H9 (cell line): ENCODE data around the gene ZNF747. TPM values are rescaled to one million over a fixed set of nuclear protein-coding genes. Genes with fewer than 3 reads are reported as not detected.
A peak's percentile ranks its signal among the peaks of the same experiment; 100 is the strongest.

ENCODE experiments used
- DNase-seq: peaks from one replicate; pipeline ENCODE4 v3.0.0-alpha.2; 2017
- H2AFZ ChIP-seq: one replicate; pipeline ENCODE4 v1.6.1; 2013; ENCODE audit warnings: mild to moderate bottlenecking, low read length, control low read depth, moderate library complexity
- H2AK5ac ChIP-seq: 2 replicates; pipeline ENCODE4 v1.6.1; 2013; ENCODE audit warnings: low read length, control low read depth, mixed read lengths; ENCODE audit not compliant: insufficient read length
- H2BK120ac ChIP-seq: one replicate; pipeline ENCODE4 v1.6.1; 2013; ENCODE audit warnings: low read depth, mild to moderate bottlenecking, low read length, control low read depth, inconsistent platforms; ENCODE audit not compliant: poor library complexity, severe bottlenecking
- H2BK12ac ChIP-seq: 2 replicates; pipeline ENCODE4 v1.6.1; 2013; ENCODE audit warnings: low read length, control low read depth, mixed read lengths, low read depth; ENCODE audit not compliant: insufficient read length
- H2BK15ac ChIP-seq: 2 replicates; pipeline ENCODE4 v1.6.1; 2013; ENCODE audit warnings: low read depth, low read length, control low read depth
- H2BK20ac ChIP-seq: one replicate; pipeline ENCODE4 v1.6.1; 2013; ENCODE audit warnings: low read depth, mild to moderate bottlenecking, low read length, control low read depth, inconsistent platforms; ENCODE audit not compliant: poor library complexity, severe bottlenecking
- H2BK5ac ChIP-seq: 2 replicates; pipeline ENCODE4 v1.6.1; 2013; ENCODE audit warnings: low read length, control low read depth, mixed read lengths; ENCODE audit not compliant: insufficient read length
- H3K14ac ChIP-seq: 2 replicates; pipeline ENCODE4 v1.6.1; 2013; ENCODE audit warnings: low read length, control low read depth; ENCODE audit not compliant: insufficient read depth
- H3K18ac ChIP-seq: 2 replicates; pipeline ENCODE4 v1.6.1; 2013; ENCODE audit warnings: low read depth, mild to moderate bottlenecking, mixed read lengths, low read length, control low read depth; ENCODE audit not compliant: insufficient read length
- H3K23ac ChIP-seq: 2 replicates; pipeline ENCODE4 v1.6.1; 2013; ENCODE audit warnings: low read length, control low read depth, mixed read lengths, low read depth; ENCODE audit not compliant: insufficient read length
- H3K23me2 ChIP-seq: 2 replicates; pipeline ENCODE4 v1.6.1; 2013; ENCODE audit warnings: low read depth, mild to moderate bottlenecking, mixed read lengths, low read length, control low read depth; ENCODE audit not compliant: insufficient read length, poor library complexity, severe bottlenecking
- H3K27ac ChIP-seq: 2 replicates; pipeline ENCODE4 v1.5.1; 2013; ENCODE audit warnings: low read length, control low read depth, mixed read lengths, low read depth; ENCODE audit not compliant: insufficient read length
- H3K27me3 ChIP-seq: 2 replicates; pipeline ENCODE4 v1.6.1; 2013; ENCODE audit warnings: low read length, control low read depth, inconsistent platforms; ENCODE audit not compliant: insufficient read depth
- H3K4ac ChIP-seq: 2 replicates; pipeline ENCODE4 v1.6.1; 2013; ENCODE audit warnings: low read depth, mild to moderate bottlenecking, control low read depth, inconsistent platforms, low read length, moderate library complexity
- H3K4me1 ChIP-seq: 2 replicates; pipeline ENCODE4 v1.6.1; 2013; ENCODE audit warnings: low read length, control low read depth, inconsistent platforms; ENCODE audit not compliant: insufficient read depth
- H3K4me2 ChIP-seq: 2 replicates; pipeline ENCODE4 v1.6.1; 2013; ENCODE audit warnings: low read length, control low read depth, mixed read lengths; ENCODE audit not compliant: insufficient read length, insufficient read depth
- H3K56ac ChIP-seq: 2 replicates; pipeline ENCODE4 v1.6.1; 2013; ENCODE audit warnings: low read depth, mild to moderate bottlenecking, mixed read lengths, low read length, control low read depth; ENCODE audit not compliant: insufficient read length
- H3K79me1 ChIP-seq: 2 replicates; pipeline ENCODE4 v1.6.1; 2013; ENCODE audit warnings: low read depth, mild to moderate bottlenecking, moderate library complexity, low read length, control low read depth, inconsistent platforms; ENCODE audit not compliant: insufficient read depth, poor library complexity, severe bottlenecking
- H3K79me2 ChIP-seq: 2 replicates; pipeline ENCODE4 v1.6.1; 2013; ENCODE audit warnings: low read length, control low read depth, inconsistent platforms; ENCODE audit not compliant: insufficient read depth
- H3K9ac ChIP-seq: 2 replicates; pipeline ENCODE4 v1.6.1; 2013; ENCODE audit warnings: low read length, control low read depth, mixed read lengths; ENCODE audit not compliant: insufficient read length; ENCODE audit errors: extremely low read depth
- H3K9me3 ChIP-seq: one replicate; pipeline ENCODE4 v1.6.1; 2013; ENCODE audit warnings: low read depth, low read length, inconsistent platforms; ENCODE audit not compliant: control insufficient read depth
- H3T11ph ChIP-seq: one replicate; pipeline ENCODE4 v1.6.1; 2013; ENCODE audit warnings: mild to moderate bottlenecking, low read length, control low read depth, inconsistent platforms
- H4K20me1 ChIP-seq: one replicate; pipeline ENCODE4 v1.6.1; 2013; ENCODE audit not compliant: control insufficient read depth, insufficient read length, insufficient read depth
- H4K5ac ChIP-seq: 2 replicates; pipeline ENCODE4 v1.6.1; 2013; ENCODE audit warnings: low read depth, mild to moderate bottlenecking, mixed read lengths, low read length, control low read depth; ENCODE audit not compliant: insufficient read length
- H4K8ac ChIP-seq: replicated peaks from 2 replicates; pipeline ENCODE4 v1.6.1; 2013; ENCODE audit warnings: low read length, control low read depth, mixed read lengths, low read depth; ENCODE audit not compliant: insufficient read length
- H4K91ac ChIP-seq: 2 replicates; pipeline ENCODE4 v1.6.1; 2013; ENCODE audit warnings: low read depth, mild to moderate bottlenecking, moderate library complexity, mixed read lengths, low read length, control low read depth; ENCODE audit not compliant: insufficient read length
- H3K27ac Mint-ChIP-seq, 3 experiments: 2 replicates in 2 of 3; 3 replicates in 1 of 3; pipeline ENCODE4 v1.8.0; 2020 to 2021; ENCODE audit warnings: mixed read lengths in 3 of 3, mild to moderate bottlenecking in 1 of 3, moderate library complexity in 1 of 3
- H3K27me3 Mint-ChIP-seq: 2 replicates; pipeline ENCODE4 v1.8.0; 2021; ENCODE audit warnings: low read depth, mild to moderate bottlenecking, moderate library complexity, mixed read lengths
- H3K36me3 Mint-ChIP-seq, 3 experiments: 2 replicates in 2 of 3; 3 replicates in 1 of 3; pipeline ENCODE4 v1.8.0; 2020 to 2021; ENCODE audit warnings: low read depth in 3 of 3, mixed read lengths in 3 of 3; ENCODE audit not compliant: insufficient read depth in 1 of 3
- H3K4me1 Mint-ChIP-seq, 2 experiments: 2 replicates each; pipeline ENCODE4 v1.8.0; 2020; ENCODE audit warnings: mixed read lengths in 2 of 2
- H3K4me3 Mint-ChIP-seq, 2 experiments: 2 replicates in 1 of 2; 3 replicates in 1 of 2; pipeline ENCODE4 v1.8.0; 2020 to 2021; ENCODE audit warnings: mild to moderate bottlenecking in 2 of 2, mixed read lengths in 2 of 2, moderate library complexity in 1 of 2
- H3K9me3 Mint-ChIP-seq, 2 experiments: 2 replicates in 1 of 2; 3 replicates in 1 of 2; pipeline ENCODE4 v1.8.0; 2020; ENCODE audit warnings: mild to moderate bottlenecking in 2 of 2, mixed read lengths in 2 of 2, moderate library complexity in 1 of 2
- CTCF ChIP-seq: fragments of 200-600 bp; sonication (generic); conservative IDR thresholded peaks from 3 replicates; pipeline ENCODE4 v1.8.0; 2021; ENCODE audit warnings: antibody characterized with exemption, mild to moderate bottlenecking
- WGBS: extraction: QIAGEN DNeasy Blood & Tissue Kit; methylation state at CpG from one replicate; pipeline ENCODE4 v1.1.7; 2013; ENCODE audit warnings: missing lambda C conversion rate, low lambda C conversion rate, mixed read lengths; ENCODE audit not compliant: insufficient read length; ENCODE audit errors: extremely low coverage; 5-methylcytosine and 5-hydroxymethylcytosine counted together
- total RNA-seq: library from RNA; stranded (reverse); gene quantifications from 2 replicates; pipeline ENCODE4 v1.2.1, GENCODE V29; 2021

ZNF747 gene
- total RNA-seq, 1 experiment from 2014 or later, result 18.4 TPM

- no peak overlapping the region for H4K8ac ChIP-seq
- no peak overlapping the region for H2AK5ac ChIP-seq
- peak overlapping the region; percentile 56 for H3K9ac ChIP-seq
- H3K4me1 ChIP-seq, result no peaks in the 10 kb centered on the region; the same call in 1 of the 2 replicates
- WGBS, result no CpG with 5 or more reads among the region's 29 CpGs
- H2BK120ac ChIP-seq, result no peak overlapping the region
- H2BK15ac ChIP-seq, result no peak overlapping the region
- H3K9me3 Mint-ChIP-seq, result no peaks in the 10 kb centered on the region; a peak in 1 of 5 replicates
- peaks cover 25 to 27% of the 10 kb centered on the region in 2 experiments for H3K4me1 Mint-ChIP-seq
- H2AFZ ChIP-seq, result no peak overlapping the region
- H3K23ac ChIP-seq, result no peak overlapping the region
- no peak overlapping the region for H3T11ph ChIP-seq
- H3K18ac ChIP-seq, result peak overlapping the region; percentile 51
- no peaks in the 10 kb centered on the region for H3K27me3 ChIP-seq
- no peaks in the 10 kb centered on the region for H3K79me2 ChIP-seq
- DNase-seq, result no peak
- H3K4ac ChIP-seq, result no peak overlapping the region
- peak overlapping the region; percentile 77 to 89 for H3K4me3 Mint-ChIP-seq
- no peak for TF ChIP-seq CTCF
- H3K23me2 ChIP-seq, result peaks cover 23% of the 10 kb centered on the region
- H3K4me2 ChIP-seq, result peak overlapping the region; percentile 61
- no peaks in the 10 kb centered on the region for H3K9me3 ChIP-seq
- no peak overlapping the region for H3K27ac ChIP-seq
- H3K14ac ChIP-seq, result peak overlapping the region; percentile 44; the same call in 1 of the 2 replicates
- H3K27me3 Mint-ChIP-seq, result no peaks in the 10 kb centered on the region
- no peak overlapping the region for H2BK5ac ChIP-seq
- no peaks in the 10 kb centered on the region for H3K79me1 ChIP-seq
- no peak overlapping the region for H4K5ac ChIP-seq
- H4K91ac ChIP-seq, result no peak overlapping the region
- H4K20me1 ChIP-seq, result no peaks in the 10 kb centered on the region
- H3K36me3 Mint-ChIP-seq, result peaks cover 15 to 29% (median 19%) of the 10 kb centered on the region in 3 experiments
- H2BK12ac ChIP-seq, result no peak overlapping the region
- no peak overlapping the region for H2BK20ac ChIP-seq
- H3K56ac ChIP-seq, result no peak overlapping the region
- H3K27ac Mint-ChIP-seq, result no peak overlapping the region
These were observed 800 bp downstream of the ZNF747 start for GRCh38 chr16:30533748-30534367.
